H1 (cell line): Measurements from ENCODE around the gene COL27A1. TPM values are rescaled to one million over a fixed set of nuclear protein-coding genes. Genes with fewer than 3 reads are reported as not detected.

Experiments used
- CTCF ChIA-PET: fragments of 300-600 bp; sonication (Branson Sonifier 250); formaldehyde crosslinking; loops from one replicate; lab custom pipeline; 2021; ENCODE audit not compliant: partially characterized antibody; lab: Charles Lee
- POLR2A ChIA-PET: fragments of 300-600 bp; sonication (Branson Sonifier 250); formaldehyde crosslinking; loops from one replicate; lab custom pipeline; 2021; ENCODE audit warnings: inconsistent platforms; ENCODE audit not compliant: partially characterized antibody; lab: Charles Lee
- DNase-seq, 2 experiments: peaks; one replicate each; pipeline versions ENCODE4 v3.0.0 to v3.0.0-alpha.2; 2010 to 2022; ENCODE audit warnings: low spot score in 2 of 2, low read depth in 1 of 2, mixed read lengths in 1 of 2
- FAIRE-seq: peaks from 2 replicates; lab custom pipeline; 2011; peaks lifted over from hg19 to GRCh38; lab: Jason Lieb, UNC
- H2AFZ ChIP-seq: 2 replicates; pipeline ENCODE4 v1.8.1; 2012; ENCODE audit warnings: low read length, inconsistent platforms
- H2AK5ac ChIP-seq: 2 replicates; pipeline ENCODE4 v1.6.1; 2013; ENCODE audit warnings: low read depth, low read length
- H2BK120ac ChIP-seq: replicated peaks from 2 replicates; pipeline ENCODE3; 2013; ENCODE audit warnings: low read depth, low read length, inconsistent platforms
- H2BK12ac ChIP-seq: 2 replicates; pipeline ENCODE4 v1.6.1; 2013; ENCODE audit warnings: low read depth, low read length
- H2BK15ac ChIP-seq: 2 replicates; pipeline ENCODE4 v1.6.1; 2013; ENCODE audit warnings: low read length
- H2BK20ac ChIP-seq: 2 replicates; pipeline ENCODE4 v1.6.1; 2013; ENCODE audit warnings: low read length
- H2BK5ac ChIP-seq: 2 replicates; pipeline ENCODE4 v1.6.1; 2013; ENCODE audit warnings: low read depth, low read length
- H3K14ac ChIP-seq: 2 replicates; pipeline ENCODE4 v1.6.1; 2013; ENCODE audit warnings: inconsistent platforms; ENCODE audit not compliant: insufficient read length
- H3K18ac ChIP-seq: 2 replicates; pipeline ENCODE4 v1.6.1; 2013; ENCODE audit warnings: low read length; ENCODE audit errors: extremely low read depth
- H3K23ac ChIP-seq: 2 replicates; pipeline ENCODE4 v1.6.1; 2013; ENCODE audit warnings: inconsistent platforms; ENCODE audit not compliant: insufficient read length
- H3K23me2 ChIP-seq: 2 replicates; pipeline ENCODE4 v1.6.1; 2013; ENCODE audit warnings: low read depth, low read length
- H3K27ac ChIP-seq: 2 replicates; pipeline ENCODE4 v1.6.1; 2011; ENCODE audit warnings: low read depth, low read length, inconsistent platforms
- H3K27me3 ChIP-seq, 4 experiments: replicated peaks in 1 of 4; 1 replicate in 1 of 4; 2 replicates in 3 of 4; pipeline versions ENCODE4 v1.6.1 to v1.8.1; 2011 to 2013; ENCODE audit warnings: low read length in 3 of 4, mild to moderate bottlenecking in 3 of 4, inconsistent platforms in 2 of 4, mixed read lengths in 2 of 4, moderate library complexity in 1 of 4; ENCODE audit not compliant: control insufficient read depth in 3 of 4, insufficient read depth in 3 of 4; ENCODE audit errors: extremely low read depth in 1 of 4
- H3K36me3 ChIP-seq, 4 experiments: 2 replicates each; pipeline versions ENCODE4 v1.6.1 to v1.8.1; 2011 to 2013; ENCODE audit warnings: mild to moderate bottlenecking in 4 of 4, low read length in 3 of 4, moderate library complexity in 2 of 4, control low read depth in 1 of 4, inconsistent platforms in 1 of 4; ENCODE audit not compliant: insufficient read depth in 4 of 4, control insufficient read depth in 2 of 4
- H3K4ac ChIP-seq: replicated peaks from 2 replicates; pipeline ENCODE3; 2013; ENCODE audit warnings: low read length, low read depth, mixed read lengths, inconsistent platforms; ENCODE audit not compliant: insufficient read length
- H3K4me1 ChIP-seq, 4 experiments: replicated peaks in 1 of 4; 1 replicate in 1 of 4; 2 replicates in 3 of 4; pipeline versions ENCODE4 v1.6.1 to v1.8.1; 2011 to 2013; ENCODE audit warnings: low read length in 3 of 4, inconsistent platforms in 2 of 4, mixed read lengths in 1 of 4; ENCODE audit not compliant: insufficient read depth in 4 of 4, control insufficient read depth in 3 of 4
- H3K4me2 ChIP-seq, 2 experiments: 2 replicates each; pipeline versions ENCODE4 v1.6.1 to v1.8.1; 2011 to 2013; ENCODE audit warnings: low read depth in 2 of 2, low read length in 2 of 2, control low read depth in 1 of 2, inconsistent platforms in 1 of 2, mild to moderate bottlenecking in 1 of 2; ENCODE audit not compliant: insufficient read depth in 1 of 2
- H3K4me3 ChIP-seq, 4 experiments: fragments of 200-600, 300-600 bp in 1 of 4; sonication (generic), shearing (Covaris generic), sonication (Bioruptor Twin) in 1 of 4; 2 replicates each; pipeline versions ENCODE4 v1.5.1 to v1.8.1; 2011 to 2016; ENCODE audit warnings: low read length in 4 of 4, low read depth in 3 of 4, control low read depth in 2 of 4, inconsistent platforms in 2 of 4, mild to moderate bottlenecking in 2 of 4, mixed read lengths in 1 of 4, moderate library complexity in 1 of 4; ENCODE audit not compliant: insufficient read depth in 2 of 4; ENCODE audit errors: extremely low read depth in 1 of 4
- H3K56ac ChIP-seq: replicated peaks from 2 replicates; pipeline ENCODE3; 2013; ENCODE audit warnings: low read depth, mild to moderate bottlenecking, mixed read lengths, low read length, inconsistent platforms; ENCODE audit not compliant: insufficient read length
- H3K79me1 ChIP-seq: 2 replicates; pipeline ENCODE4 v1.6.1; 2013; ENCODE audit warnings: low read depth, low read length, control low read depth
- H3K79me2 ChIP-seq, 2 experiments: 2 replicates each; pipeline versions ENCODE4 v1.6.1 to v1.8.1; 2012 to 2013; ENCODE audit warnings: low read length in 2 of 2, mild to moderate bottlenecking in 2 of 2, inconsistent platforms in 1 of 2; ENCODE audit not compliant: insufficient read depth in 2 of 2, control insufficient read depth in 1 of 2
- H3K9ac ChIP-seq, 4 experiments: replicated peaks in 1 of 4; 1 replicate in 1 of 4; 2 replicates in 3 of 4; pipeline versions ENCODE4 v1.6.1 to v1.8.1; 2011 to 2013; ENCODE audit warnings: low read depth in 3 of 4, low read length in 3 of 4, control low read depth in 2 of 4, mild to moderate bottlenecking in 2 of 4, moderate library complexity in 2 of 4, inconsistent platforms in 1 of 4; ENCODE audit errors: extremely low read depth in 1 of 4
- H3K9me3 ChIP-seq, 2 experiments: 2 replicates each; pipeline versions ENCODE4 v1.6.1 to v1.8.1; 2012 to 2013; ENCODE audit warnings: mild to moderate bottlenecking in 2 of 2, moderate library complexity in 2 of 2, control low read depth in 1 of 2, inconsistent platforms in 1 of 2, low read depth in 1 of 2, low read length in 1 of 2, mixed read lengths in 1 of 2; ENCODE audit not compliant: insufficient read depth in 2 of 2
- H4K20me1 ChIP-seq, 2 experiments: replicated peaks in 1 of 2; 2 replicates each; pipeline versions ENCODE3 to v1.8.1; 2011 to 2013; ENCODE audit warnings: inconsistent platforms in 2 of 2, low read length in 2 of 2, mild to moderate bottlenecking in 1 of 2; ENCODE audit not compliant: insufficient read depth in 2 of 2, control insufficient read depth in 1 of 2
- H4K5ac ChIP-seq: 2 replicates; pipeline ENCODE4 v1.6.1; 2013; ENCODE audit warnings: low read length, low read depth, mixed read lengths, inconsistent platforms; ENCODE audit not compliant: insufficient read length
- H4K8ac ChIP-seq: 2 replicates; pipeline ENCODE4 v1.8.0; 2013; ENCODE audit warnings: mild to moderate bottlenecking, moderate library complexity, low read length, inconsistent platforms; ENCODE audit not compliant: insufficient read depth; ENCODE audit errors: extremely low read depth
- H4K91ac ChIP-seq: replicated peaks from 2 replicates; pipeline ENCODE3; 2013; ENCODE audit warnings: low read length, mixed read lengths, inconsistent platforms; ENCODE audit not compliant: insufficient read length
- CHD1 ChIP-seq: IDR thresholded peaks from 2 replicates; pipeline ENCODE4 v1.6.1; 2012; ENCODE audit warnings: low read depth, low read length, improper control_type of control experiment
- HDAC2 ChIP-seq, 2 experiments: fragments of 300-600 bp in 1 of 2; sonication (generic) in 1 of 2; IDR thresholded peaks; 2 replicates each; pipeline ENCODE4 v1.6.1; 2011 to 2012; ENCODE audit warnings: low read depth in 2 of 2, low read length in 2 of 2, mild to moderate bottlenecking in 2 of 2, moderate library complexity in 2 of 2, borderline replicate concordance in 1 of 2, inconsistent platforms in 1 of 2
- SP4 ChIP-seq: IDR thresholded peaks from 2 replicates; pipeline ENCODE4 v1.6.1; 2012; ENCODE audit warnings: low read length, inconsistent platforms
- TCF12 ChIP-seq: IDR thresholded peaks from 2 replicates; pipeline ENCODE4 v1.6.1; 2011; ENCODE audit warnings: low read depth, mild to moderate bottlenecking, low read length
- WGBS, 2 experiments: shearing (Covaris generic) in 1 of 2; methylation state at CpG; one replicate each; pipeline versions ENCODE4 v1.1.6 to v1.1.7; 2013 to 2015; ENCODE audit warnings: low lambda C conversion rate in 2 of 2, mixed read lengths in 2 of 2, inconsistent platforms in 1 of 2, low coverage in 1 of 2, missing lambda C conversion rate in 1 of 2; ENCODE audit not compliant: insufficient replicate concordance in 2 of 2, insufficient coverage in 1 of 2, insufficient read length in 1 of 2; ENCODE audit errors: extremely low coverage in 1 of 2, missing lambda C conversion rate in 1 of 2; 5-methylcytosine and 5-hydroxymethylcytosine counted together
- polyA plus RNA-seq, 7 experiments: library from polyadenylated mRNA; depleted of rRNA in 3 of 7; stranded (reverse) in 5 of 7; unstranded in 2 of 7; fragments of >200 nt in 5 of 7; fragments of 200-250 nt in 2 of 7; gene quantifications; 1 replicate in 5 of 7; 2 replicates in 1 of 7; 4 replicates in 1 of 7; pipeline versions ENCODE4 v1.2.1 to v1.2.3, GENCODE V29; 2011 to 2013; ENCODE audit warnings: missing spikeins in 2 of 7, mixed read lengths in 2 of 7
- total RNA-seq: library from RNA; stranded (reverse); fragmentation: NEBNext Ultra II Directional; extraction: Animal tissue kit (Norgen Biotek cat#: 25700); gene quantifications from 2 replicates; pipeline ENCODE4 v1.2.1, GENCODE V29; 2021

COL27A1 gene
- total and polyA plus RNA-seq, 2 of the 8 experiments (the other 6 are each of a cell fraction or from before 2014, with no cell fraction given), result 15.1 to 22.8 TPM

GRCh38 chr9:114247491-114247890, 92.2 kb downstream of the COL27A1 start:
- Histone ChIP-seq H3K23ac (no peak overlapping the region), H4K91ac (no peak overlapping the region), H2BK12ac (no peak overlapping the region), H3K4me1 (no peaks in the 10 kb centered on the region), H4K20me1 (no peaks in the 10 kb centered on the region), H3K79me2 (no peaks in the 10 kb centered on the region), H3K23me2 (no peaks in the 10 kb centered on the region), H3K27me3 (no peaks in the 10 kb centered on the region), H3K4me2 (no peak overlapping the region), H4K5ac (no peak overlapping the region), H3K4me3 (no peak overlapping the region), H2BK5ac (no peak overlapping the region), H3K27ac (no peak overlapping the region), H3K36me3 (no peaks in the 10 kb centered on the region), H4K8ac (no peak overlapping the region), H3K56ac (no peak overlapping the region), H3K9ac (no peak overlapping the region), H3K18ac (no peak overlapping the region), H3K9me3 (no peaks in the 10 kb centered on the region), H3K14ac (no peak overlapping the region), H3K4ac (no peak overlapping the region), H2AFZ (no peak overlapping the region), H2BK20ac (no peak overlapping the region), H2AK5ac (no peak overlapping the region), H2BK120ac (no peak overlapping the region), H3K79me1 (no peaks in the 10 kb centered on the region), H2BK15ac (no peak overlapping the region)
- DNase-seq (no peak), FAIRE-seq (no peak)
- POLR2A ChIA-PET, result interaction anchor here (1.0 kb wide), 1 partner anchor 72 kb away, joined by 3 read pairs; no protein-coding TSS in a partner anchor
- no peak for TF ChIP-seq CHD1
- TF ChIP-seq TCF12, result no peak
- no peak for TF ChIP-seq HDAC2 (IDR thresholded peaks at IDR 0.05; ENCODE audit: borderline replicate concordance in 1 of 2, low read depth in 2 of 2, low read length in 2 of 2)
- TF ChIP-seq SP4, result no peak
- 88% methylated on average over 5 of the region's 5 CpGs; no CpG with 5 or more reads in 1 of the 2 experiments for WGBS, 2 experiments
- CTCF ChIA-PET, result interaction anchor here (1.5 kb wide), 1 partner anchor 164 kb away, joined by 5 read pairs; no protein-coding TSS in a partner anchor
